ENCODE results near the gene NOP10.

Gene NOP10

DNA sequence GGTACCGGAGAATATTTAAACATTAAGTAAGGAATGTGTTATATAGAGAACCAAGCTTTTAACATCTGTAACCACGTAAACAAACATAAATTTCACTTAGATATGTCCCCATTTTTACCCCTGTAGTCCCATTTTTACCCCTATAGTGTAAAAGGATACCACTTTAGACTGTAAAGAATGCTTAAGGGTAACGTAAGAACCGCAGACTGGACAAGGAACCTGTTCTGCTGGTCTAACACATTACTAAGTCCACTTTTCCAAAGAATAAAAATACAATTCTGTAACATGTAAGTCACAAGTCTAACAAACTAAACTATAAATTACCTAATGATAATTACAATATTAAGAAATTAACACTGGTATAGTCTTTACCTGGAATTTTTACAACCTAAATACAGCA is 8.3 kb downstream of the NOP10 start:
- DNase-seq = no peak

DNA sequence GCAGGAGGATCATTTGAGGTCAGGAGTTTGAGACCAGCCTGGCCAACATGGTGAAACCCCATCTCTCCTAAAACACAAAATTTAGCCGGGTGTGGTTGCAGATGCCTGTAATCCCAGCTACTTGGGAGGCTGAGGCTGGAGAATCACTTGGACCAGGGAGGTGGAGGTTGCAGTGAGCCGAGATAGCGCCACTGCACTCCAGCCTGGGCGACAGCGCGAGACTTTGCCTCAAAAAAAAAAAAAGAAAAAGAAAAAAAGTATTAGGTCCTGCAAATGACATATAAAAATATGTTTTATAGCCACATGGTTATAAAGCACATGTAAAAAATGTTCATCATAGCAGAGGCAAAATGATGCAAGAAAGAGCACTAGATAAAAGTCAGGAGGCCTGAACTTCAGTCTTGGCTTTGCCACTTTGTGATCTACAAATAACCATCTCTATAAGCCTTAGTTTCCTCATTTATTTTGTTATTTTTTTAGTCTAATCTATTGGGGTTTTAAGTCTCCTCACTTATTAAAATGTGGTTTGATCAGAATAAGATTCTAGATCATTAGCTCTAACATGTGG is 10.3 kb downstream of the NOP10 start:
- no peak for DNase-seq

DNA sequence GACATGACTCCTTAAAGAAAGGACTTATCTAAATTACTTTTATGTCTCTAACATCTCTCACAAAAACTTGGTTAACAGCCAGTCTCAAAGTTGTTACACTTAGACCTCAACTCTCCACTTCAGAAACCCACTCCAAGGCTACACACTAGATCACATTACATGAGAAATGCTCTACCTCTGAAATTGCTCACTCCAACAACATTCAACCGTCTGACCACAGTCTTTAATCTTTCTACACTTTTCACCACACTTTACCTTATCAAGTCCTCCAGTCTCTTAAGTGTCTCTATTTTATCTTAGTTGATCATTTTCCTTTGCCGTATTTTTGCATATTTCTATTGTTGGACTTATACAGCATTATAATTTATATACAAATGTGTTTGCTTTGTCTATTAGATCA is 11.1 kb downstream of the NOP10 start:
- DNase-seq = no peak

DNA sequence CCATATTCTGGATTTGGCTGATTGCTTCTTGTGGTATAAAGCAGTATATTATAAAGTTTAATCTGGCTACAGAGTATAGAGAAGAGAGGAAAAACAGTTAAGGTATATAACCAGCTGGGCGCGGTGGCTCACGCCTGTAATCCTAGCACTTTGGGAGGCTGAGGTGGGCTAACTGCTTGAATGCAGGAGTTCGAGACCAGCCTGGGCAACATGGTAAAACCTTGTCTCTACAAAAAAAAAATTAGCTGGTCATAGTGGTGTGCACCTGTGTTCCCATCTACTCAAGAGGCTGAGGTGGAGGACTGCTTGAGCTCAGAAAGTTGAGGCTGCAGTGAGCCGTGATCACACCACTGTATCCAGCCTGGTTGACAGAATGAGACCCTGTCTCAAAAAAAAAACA is 12.7 kb downstream of the NOP10 start:
- no peak for DNase-seq

DNA sequence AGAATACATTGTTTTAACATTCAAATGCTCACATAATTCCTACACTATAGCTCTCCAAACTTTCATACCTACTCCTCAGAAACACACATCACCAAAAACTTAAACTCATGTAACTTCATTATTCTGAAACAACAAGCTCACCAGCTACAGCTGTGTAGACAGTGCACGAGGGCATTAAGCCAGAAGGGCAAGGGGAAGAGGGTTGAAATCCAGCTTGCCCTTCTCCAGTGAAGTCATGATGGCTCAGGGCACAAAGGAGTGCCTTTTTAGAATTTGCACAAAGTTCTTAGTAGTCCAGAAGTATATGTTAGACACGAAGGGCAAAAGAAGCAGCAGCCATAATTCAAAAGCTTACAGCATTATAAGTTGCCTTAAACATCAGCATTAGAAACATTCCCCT is 13.9 kb downstream of the NOP10 start:
- DNase-seq = no peak

DNA sequence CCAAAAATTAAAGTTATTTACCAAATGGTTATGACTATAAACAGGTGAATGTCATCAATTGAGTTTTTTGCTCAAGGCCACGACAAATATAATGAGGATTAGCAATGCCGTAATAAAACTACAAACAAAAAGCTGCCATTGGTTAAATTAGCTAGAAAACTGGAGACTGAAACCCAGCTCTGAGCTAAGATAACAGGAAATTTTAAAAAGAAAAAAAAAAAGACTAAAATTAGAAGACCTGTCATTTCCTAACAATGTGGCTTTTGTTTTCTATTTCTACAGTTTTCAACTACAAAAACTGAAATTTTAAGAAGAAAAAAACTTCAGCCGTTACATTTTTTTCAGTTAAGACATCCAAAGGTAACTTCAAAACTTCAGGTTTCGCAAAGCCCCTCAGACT is 15.0 kb downstream of the NOP10 start:
- no peak for DNase-seq

DNA sequence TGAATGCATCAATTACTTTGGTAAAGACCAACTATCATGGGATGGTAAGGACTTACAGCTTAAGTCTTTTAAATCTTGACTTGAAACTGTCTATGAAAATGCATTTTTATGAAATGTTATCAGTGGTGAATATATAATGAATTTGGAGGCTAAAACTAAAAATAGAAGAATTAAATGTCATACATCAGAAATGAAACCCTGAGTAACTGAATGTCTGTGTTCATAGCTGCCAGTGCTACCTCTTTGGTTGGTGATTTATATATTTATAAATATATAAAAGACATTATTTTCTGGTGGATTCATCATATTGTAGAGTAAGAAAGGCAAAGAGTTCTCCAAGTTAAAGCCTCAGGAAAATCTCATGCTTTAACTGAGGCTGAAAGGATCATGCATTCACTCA is 17.6 kb downstream of the NOP10 start:
- DNase-seq = no peak

DNA sequence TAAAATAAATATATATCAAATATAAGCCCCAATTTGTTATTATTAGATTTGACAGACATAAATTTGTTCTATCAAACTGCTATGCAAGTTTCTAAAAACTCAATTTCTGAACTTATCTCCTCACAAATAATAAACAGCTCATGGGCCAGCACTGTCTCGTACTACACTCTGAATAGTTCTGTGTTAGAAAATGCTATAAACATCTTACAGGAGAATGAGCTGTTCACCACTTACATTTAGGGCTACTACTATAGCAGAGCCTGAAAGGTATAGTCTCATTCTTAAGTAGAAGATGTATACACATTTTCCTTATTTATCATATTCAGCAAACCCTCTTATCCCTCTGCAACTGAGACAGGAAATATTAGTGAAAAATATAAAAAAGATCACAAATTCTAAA is 18.0 kb downstream of the NOP10 start:
- DNase-seq = no peak

DNA sequence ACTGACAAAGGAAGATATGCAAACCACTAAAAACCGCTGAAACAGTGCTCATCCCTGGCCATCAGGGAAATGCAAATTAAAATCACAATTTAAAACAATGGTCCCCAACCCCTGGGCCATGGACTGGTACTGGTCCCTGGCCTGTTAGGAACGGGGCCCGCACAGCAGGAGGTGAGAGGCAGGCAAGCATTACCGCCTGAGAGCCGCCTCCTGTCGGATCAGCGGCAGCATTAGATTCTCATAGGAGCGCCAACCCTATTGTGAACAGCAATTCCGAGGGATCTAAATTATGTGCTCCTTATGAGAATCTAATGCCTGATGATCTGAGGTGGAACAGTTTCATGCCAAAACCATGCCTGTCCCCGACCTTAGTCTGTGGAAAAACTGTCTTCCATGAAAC is 19.7 kb downstream of the NOP10 start:
- no peak for DNase-seq

DNA sequence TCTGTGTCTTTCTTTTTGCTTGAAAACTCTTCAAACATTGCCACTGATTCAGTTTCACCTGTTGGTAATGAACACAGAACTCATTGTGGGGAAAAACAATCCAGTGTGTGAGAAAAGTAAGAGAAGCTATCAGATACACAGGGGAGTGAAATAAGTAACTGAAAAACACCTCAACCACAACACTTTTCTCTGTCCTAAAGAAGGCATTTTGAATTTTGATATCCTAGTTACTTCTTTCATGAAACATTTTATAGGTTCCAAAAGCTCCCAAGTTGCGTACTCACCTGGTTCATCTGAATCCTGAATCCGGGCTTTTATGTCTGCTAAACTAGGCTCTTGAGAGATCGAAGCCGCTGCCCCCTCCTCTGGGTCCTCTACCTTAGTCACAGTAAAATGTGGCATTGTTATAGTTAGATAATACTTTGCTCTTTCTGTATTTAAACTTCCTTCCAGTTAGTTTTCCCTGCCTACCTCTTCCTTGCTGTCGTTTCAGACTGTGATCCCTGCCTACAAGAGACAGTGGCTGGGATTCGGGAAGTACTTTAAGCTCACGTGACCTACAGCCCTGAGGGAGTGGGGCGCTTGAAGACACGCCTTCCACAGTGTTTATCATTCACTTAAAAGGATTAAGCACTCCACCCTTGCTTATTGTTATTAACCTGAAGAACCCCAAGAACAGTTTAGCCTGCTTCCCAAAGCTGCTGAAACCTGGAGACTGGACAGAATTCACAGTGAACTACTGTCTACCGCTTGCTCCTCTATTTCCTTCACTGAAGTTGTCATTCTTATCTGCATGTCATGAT is 24.5 kb downstream of the NOP10 start:
- peak in 8 of 56 donors; percentile 3 to 13 (median 6) for DNase-seq

DNA sequence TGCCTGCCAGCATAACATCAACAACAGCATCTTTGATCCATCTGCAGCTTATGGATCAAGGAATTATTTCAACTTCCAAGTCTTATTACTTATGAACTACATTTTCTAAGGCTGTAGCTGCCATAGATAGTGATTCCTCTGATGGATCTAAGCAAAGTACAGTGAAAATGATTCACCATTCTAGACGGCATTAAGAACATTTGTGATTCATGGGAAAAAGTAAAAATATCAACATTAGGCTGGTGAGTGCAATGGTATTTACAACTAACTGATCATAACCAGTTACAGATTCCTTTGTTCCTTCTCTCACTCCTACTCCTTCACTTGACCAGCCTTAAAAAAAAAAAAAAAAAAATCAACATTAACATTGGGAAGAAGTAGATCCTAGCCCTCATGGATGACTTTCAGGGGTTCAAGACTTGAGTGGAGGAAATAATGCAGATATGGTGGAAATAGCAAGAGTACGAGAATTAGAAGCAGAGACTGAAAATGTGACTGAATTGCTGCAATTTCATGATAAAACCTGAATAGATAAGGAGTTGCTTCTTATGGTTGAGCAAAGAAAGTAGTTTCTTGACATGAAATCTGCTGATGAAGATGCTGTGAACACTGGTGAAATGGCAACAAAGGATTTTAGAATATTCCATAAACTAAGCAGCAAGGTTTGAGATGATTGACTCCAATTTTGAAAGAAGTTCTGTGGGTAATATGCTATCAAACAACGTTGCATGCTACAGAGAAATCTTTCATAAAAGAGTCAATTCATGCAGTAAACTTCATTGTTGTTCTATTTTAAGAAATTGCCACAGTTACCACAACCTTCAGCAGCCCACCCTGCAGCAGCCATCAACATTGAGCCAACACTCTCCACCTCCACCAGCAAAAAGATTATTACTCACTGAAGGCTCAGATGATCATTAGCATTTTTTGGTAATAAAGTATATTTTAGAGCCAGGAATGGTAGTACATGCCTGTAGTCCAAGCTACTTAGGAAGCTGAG is 28.1 kb downstream of the NOP10 start:
- no peak for DNase-seq

DNA sequence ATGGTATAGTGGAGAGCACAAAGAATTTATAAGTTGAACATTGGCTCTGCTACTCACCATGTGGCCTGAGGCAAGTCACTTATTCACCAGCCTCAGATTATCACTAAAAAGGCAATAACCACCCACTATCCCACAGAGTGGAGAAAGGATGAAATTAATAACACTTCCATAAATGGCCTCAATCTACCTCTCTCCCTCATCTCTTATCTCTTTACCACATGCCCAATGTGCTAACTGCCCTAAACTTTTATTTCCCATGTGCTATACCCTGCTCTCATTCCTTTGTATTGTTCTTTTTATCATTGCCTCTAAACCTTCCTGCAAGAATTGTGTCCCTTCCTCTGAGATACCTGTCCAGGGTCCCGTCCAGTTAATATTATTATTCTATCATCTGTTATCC is 31.4 kb downstream of the NOP10 start:
- DNase-seq = no peak

DNA sequence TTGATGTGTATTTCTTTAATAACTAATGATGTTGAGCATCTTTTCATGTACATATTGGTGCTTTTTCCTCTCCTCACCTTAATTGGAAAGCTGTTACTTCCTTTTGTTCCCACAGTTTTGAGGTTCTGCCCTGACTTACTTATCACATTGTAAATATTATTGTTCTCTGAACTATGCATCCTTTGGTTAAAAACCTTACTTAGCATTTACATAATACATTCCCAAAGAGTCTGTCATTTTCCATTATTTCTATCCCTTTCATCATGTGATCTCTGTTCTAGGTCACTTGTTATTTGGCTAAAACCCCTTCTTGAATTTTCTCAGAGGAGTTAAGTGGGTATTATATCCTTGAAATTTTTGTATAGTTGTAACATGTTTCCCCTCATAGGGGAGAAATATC is 38.3 kb downstream of the NOP10 start:
- no peak for DNase-seq

DNA sequence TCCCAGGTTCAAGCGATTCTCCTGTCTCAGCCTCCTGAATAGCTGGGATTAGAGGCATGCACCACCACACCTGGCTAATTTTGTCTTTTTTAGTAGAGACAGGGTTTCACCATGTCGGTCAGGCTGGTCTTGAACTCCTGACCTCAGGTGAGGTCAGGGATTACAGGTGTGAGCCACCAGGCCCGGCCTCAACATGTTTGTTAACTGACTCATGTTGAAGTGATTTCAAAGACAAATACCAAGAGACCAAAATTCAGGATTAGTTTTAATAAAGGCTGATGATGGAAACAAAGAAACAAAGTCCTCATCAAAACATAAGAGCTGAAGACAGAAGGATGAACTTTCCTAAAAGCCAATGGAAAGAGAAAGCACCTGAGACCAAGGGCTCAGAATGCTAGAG is 41.9 kb downstream of the NOP10 start:
- DNase-seq = no peak

DNA sequence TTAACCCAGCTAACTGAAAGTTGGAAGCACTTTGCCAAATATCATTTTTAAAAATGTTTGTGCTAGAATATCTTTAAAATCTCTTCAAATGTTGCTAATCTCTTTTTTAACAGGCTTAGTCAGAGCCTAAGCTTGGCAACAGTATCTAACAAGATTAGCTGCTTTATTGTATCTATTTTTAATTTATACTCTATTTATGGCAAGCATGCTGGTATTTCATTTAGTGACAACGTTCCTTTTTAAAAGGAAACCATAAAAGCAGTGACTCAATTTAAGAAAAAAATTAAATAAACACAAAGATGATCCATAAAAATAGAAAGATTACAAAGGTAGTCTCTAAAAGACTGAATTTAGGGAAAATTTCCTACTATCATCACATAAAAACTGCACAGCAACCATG is 45.9 kb downstream of the NOP10 start:
- no peak for DNase-seq

DNA sequence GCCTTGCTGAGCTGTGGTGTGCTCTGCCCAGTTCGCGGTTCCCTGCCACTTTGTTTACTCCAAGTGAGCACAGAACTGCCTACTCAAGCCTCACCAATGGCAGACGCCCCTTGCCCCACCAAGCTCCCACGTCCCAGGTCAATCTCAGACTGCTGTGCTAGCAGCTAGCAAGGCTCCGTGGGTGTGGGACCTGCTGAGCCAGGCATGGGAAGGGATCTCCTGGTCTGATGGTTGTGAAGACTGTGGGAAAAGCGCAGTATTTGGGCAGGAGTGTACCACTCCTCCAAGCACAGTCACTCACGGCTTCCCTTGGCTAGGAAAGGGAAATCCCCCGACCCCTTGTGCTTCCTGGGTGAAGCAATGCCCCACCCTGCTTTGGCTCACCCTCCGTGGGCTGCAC is 50.3 kb downstream of the NOP10 start:
- DNase-seq = no peak
